ENCODE results near the gene SFRP5. TPM values are rescaled to one million over a fixed set of nuclear protein-coding genes. Genes with fewer than 3 reads are reported as not detected.

The SFRP5 gene
- total RNA-seq, 1 experiment from 2014 or later: 0.17 TPM

DNA sequence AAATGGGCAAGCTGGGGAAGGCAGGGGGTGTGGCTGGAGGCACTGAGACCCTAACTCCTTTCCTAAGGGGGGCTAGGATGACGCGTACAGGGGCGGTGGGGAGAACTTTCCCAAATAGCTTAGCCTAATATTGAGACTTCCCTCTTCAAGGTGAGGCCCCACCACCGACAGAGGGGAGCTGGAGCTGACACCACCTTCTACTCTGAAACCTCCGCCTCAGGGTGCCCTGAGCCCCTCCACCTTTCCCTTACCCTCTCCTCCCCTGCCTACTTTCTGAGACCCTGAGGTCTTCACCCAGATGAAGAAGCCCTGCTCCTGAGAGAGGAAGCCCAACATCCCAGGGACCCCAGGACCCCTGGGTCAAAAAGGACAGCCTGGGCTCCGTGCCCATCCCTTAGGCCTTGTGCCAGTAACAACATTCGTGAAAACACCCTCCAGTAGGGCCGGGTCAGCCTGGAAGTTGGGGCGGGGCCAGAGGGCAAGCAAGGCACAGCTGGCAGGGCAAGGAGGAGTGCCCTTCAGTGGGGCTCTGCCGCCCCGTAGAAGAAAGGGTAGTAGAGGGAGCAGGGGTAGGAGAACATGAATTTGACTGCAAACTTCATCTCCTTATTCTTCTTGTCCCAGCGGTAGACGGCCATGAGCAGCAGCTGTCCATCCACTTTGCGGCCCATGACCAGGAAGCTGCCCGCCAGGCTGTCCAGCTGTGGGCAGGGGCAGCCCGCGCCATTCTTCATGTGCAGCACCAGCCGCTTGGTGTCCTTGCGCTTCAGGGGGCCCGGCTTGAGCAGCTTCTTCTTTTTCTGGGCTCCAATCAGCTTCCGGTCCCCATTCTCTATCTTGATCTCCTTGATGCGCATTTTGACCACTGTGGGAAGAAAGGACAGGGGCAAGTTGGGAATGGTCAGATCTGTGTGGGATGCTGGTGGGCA, 4.5 kb downstream of the SFRP5 start:
- DNase-seq (ENCODE audit: low read depth): no peak

DNA sequence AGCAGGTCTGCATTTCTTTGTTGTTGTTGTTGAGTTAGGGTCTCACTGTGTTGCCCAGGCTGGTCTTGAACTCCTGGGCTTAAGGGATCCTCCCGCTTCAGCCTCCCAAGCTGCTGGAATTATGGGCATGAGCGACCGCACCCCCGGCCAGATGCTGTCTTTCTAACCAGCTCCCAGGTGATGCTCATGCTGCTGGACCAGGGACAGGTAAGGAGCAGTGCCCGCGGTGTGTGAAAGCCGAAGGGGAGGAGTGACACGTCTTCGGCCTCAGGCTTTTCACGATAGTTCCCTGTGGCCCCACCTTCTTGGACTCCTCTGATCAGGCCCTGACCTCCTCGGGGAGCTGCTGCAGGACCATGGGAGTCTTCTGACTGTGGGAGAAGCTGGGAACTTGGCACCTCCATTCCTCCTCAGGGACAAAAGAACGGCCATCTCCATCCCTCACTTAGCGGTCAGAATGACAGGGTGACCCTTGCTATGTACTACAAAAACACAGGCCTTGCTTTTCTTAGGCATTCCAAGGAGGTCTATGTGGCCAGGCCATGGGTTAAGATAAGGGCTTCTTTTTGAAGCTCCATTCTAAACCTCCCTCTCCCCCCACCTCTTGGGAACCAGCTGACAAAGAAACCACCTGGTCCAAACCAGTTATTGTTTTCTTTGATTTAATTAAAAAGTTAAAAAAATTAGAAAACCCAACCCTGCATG, 5.5 kb downstream of the SFRP5 start:
- DNase-seq (ENCODE audit: low read depth): no peak

DNA sequence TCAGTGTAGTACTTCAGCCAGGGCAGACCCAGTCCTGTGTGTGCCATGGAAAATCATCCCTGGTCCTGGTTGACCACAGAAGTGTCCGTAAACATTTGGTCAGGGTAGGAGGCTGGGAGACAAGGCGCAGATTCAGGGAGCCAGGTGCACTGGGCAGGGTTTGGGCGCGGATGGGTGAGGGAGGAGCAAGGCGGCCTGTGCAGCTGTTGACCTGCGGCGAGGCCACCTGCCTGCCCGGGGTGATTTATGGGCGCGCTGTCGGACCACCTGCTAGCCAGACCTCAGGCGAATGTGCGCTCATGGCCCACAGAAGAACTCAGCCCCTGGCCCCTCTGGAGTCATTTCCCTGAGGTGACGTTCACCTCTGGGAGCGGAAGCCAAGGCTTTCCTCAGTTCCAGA, 6.6 kb downstream of the SFRP5 start:
- DNase-seq (ENCODE audit: low read depth): peak; percentile 91

DNA sequence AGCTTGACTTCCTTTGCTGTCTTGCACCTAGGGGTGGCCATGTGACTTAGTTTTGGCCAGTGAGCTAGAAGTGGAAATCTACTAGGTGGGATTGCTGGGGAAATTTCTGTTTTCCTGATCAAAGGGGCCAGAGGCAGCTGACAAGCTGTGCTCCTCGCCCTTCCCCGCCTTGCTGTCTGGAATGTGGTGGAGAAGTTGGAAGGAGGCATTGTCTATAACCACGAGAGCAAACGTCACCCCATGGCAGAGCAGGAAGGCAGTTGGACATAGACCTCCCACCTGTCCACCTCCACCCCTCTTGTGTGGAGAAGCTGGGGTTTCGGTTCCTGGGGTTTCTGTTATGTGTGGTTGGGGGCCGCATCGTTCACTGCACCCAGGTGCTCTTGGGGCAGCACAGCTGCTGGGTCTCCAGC, 7.3 kb downstream of the SFRP5 start:
- peak; percentile 69 for DNase-seq (ENCODE audit: low read depth)

DNA sequence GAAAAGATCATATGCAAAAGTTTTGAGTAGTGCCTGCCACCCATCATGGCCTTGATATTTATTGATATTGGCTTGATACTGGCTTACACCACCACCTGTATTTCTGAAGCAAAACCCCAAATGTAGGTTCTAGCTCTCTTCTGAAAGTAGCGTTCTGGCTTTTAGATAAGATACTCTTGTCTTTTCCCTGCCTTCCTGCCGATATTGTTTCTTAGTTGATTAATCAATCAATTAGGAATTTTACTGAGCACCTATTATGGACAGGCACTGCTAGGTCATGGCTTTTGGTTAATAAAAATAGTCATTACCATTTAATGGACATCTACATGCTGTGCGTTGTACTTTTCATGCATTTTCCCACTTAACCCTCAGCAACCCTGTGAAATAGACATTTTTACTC, 7.9 kb downstream of the SFRP5 start:
- no peak for DNase-seq (ENCODE audit: low read depth)

DNA sequence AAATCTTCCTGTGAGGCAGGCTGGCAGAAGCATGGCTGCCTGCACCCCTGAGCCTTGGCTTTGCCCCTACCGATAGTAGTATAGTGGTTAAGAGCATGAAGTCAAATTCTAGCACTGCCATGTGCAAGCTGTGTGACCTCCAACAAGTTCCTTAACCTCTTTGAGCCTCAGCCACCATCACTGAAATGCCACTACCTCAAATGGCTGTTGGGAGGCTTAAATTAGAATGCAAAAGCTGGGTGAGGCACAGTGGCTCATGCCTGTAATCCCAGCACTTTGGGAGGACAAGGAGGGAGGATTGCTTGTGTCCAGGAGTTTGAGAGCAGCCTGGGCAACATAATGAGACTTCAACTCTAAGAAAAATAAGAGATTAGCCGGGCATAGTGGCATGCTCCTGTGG, 8.4 kb downstream of the SFRP5 start:
- DNase-seq (ENCODE audit: low read depth): peak; percentile 10

DNA sequence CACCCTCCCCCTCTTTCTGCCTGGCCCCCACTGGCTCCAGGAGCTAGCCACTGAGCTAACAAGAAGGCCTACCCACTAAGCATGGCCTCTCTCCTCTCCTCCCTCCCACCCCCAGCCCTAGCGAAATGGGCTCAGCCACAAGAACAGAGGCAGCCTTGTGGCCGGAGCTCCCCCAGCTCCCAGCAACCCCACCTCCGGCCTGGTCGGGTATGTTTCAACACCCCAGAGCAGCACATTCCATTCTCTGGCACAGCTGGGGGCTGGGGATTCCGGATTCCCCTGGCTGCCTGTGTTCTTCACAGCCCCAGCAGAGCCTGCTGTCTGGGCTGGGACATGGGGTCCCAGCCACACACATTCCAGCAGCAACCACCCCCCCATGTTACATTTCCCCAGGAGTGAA, 9.0 kb downstream of the SFRP5 start:
- DNase-seq (ENCODE audit: low read depth): peak; percentile 86

DNA sequence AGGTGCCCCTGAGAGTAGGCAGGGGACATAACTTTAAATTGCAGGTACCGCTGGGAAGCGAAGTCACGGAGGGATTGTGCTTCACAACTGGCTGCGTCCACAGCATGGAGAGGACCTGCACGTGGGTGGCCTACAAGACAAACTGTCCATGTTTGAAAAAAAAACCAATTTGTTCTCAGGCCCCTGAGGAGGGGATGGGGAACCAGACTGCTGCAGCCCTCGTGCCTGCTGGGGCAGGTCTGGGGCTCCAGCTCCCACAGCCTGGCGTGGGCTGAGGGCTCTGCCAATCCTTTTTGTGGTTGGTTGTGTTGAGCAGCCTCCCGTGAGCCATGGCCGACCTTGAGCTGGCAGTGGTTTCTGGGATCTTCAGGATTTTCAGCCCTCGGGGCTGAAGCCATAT, 9.7 kb downstream of the SFRP5 start:
- no peak for DNase-seq (ENCODE audit: low read depth)

DNA sequence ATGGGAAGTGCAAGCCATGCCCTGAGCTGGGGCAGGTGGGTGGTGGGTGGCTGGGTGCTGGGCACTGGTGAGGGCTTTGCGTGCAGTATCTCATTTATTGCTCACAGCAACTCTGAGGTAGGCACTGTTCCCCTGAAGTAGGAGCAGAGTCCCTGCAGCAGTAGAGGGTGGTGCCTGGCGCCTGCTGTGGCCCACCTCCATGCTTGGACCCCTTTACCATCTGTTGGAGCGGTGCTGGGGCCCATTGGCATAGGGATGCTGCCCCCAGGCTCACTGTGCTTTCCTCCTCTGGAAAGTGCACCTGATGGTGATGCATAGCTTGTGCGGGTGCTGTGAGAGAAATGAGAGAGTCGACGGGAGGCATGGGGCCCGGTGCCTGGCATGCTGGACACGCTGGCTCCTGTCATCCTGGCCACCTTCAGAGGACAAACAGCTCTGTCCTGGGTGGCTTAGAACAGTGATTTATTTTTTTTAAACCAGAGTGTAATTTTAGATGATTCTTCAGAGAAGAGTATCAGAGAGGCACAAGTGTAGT, 10.4 kb downstream of the SFRP5 start:
- no peak for DNase-seq (ENCODE audit: low read depth)

DNA sequence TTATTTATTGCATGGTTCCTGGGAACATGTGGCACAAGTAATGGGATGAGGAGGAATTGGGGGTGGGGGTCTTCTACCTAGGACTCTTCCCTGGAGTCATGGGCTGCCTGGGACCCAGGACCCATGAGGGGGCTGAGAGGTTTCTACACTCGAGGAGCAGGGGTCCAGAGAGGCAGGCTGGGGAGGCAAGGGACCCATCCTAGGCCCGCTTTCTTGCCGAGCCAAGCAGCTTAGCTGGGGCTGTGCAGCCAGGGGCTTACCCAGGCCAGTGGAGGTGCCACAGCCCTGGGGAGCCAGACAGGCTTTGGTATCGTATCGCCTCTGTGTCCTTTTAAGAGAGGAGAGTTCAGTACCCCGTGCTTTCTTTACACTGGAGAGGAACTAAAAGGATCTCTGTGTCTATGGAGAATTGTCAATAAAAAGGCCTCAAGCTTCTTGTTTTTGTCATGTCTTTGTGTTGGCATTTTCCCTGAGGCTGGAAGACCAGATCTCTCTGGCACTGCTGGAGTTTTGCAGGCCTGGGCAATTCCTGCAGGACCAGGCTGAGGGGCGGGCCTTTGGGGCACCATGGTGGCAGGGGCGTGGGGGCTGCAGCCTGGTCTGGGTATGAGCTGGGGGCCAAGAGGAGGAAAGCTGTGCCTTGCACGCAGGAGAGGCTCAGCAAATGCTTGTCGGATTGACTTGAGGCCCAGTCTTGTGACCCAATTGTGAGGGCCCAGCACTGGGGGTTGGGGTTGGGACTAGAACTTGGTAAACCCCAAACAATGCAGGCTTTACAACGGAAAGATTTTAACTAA, 11.1 kb downstream of the SFRP5 start:
- DNase-seq (ENCODE audit: low read depth): no peak

DNA sequence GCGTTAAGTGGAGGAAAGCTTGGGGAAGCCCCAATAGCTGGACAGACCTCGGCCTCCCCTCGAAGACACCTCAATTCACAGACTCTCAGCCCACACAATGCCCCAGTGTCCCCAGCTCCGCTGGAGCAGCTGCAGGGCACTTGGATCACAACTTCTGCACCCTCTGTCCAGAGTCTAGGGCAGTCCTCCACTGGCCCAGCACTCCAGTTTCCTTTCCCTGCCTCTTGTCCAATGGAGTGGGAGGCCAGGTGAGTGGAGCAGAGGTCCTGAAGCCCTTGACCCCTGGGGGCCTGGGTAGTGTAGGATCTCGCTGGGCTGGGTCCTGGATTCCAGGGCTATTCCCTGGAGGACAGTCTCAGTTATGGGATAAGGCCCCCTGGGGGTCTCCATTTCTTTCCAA, 11.9 kb downstream of the SFRP5 start:
- DNase-seq (ENCODE audit: low read depth): no peak

DNA sequence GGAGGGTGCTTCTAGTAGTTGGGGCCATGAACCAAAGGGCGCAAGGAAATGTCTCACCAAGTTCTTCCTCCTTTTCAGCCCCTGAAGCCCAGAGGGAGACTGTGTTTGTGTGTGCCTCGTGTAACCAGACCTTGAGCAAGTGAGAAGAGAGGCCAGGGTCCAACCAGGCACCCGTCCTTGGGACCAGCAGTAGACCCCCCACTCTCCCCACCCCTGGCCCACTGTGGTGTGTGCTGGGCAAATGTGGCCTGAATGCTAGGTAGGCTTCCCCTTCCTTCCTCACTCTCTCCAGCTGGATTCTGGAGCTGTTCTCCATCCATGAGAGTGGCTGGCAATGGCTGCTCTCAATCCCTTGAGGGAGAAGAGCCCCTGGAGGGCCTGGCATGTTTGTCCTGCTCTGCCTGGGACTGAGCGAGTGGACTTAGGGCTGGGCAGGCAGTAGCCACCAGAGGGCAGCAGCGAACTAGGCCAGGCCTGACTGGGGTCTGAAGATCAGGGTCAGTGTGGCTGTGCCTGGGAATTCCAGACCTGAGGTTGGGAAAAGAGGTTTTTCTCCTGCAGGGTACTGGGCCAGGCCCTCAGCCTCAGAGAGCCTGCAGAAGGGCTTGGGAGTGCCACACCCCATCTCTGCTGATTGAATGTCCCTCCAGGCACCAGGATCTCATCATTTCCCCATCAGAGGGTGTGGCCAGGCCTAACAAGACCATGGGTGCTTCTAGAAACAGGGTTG, 12.5 kb downstream of the SFRP5 start:
- peak; percentile 58 for DNase-seq (ENCODE audit: low read depth)

DNA sequence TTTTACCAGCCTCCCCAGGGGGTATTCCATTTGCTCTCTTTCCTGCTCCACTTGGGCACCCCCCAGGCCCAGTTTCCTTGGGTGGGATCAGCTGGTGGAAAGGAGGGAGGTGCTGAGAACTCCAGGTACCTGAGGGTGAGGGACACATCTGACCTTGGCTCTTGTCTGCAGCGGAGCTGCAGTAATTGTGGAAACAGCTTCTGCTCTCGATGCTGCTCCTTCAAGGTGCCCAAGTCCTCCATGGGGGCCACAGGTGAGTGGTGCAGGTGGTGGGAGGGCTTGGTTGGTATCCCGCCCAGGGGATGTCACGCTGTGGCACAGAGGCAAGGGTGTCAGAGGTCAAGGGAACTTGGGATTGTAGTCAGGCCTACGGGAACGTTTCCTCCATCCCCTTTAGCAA, 14.3 kb downstream of the SFRP5 start:
- DNase-seq (ENCODE audit: low read depth): no peak

DNA sequence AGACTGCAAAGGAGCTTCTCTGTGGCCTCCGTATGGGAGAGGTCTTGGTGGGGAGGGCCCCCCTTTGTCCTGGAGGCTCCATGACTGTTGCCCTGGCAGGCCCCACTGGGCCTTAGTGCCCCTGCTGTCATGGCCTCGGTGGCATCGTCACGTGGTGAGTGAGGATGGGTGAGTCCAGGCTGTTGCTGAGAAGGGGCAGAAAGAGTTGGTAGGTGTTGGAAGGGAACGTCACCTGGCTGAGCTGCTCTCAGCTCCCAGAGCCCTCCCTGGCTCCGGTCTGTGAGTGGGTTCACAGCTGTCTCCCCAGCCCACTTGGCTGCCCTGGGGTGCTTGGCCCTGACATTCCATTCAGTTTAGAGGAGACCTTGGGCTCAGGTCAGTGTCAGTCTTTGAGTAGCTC, 16.1 kb downstream of the SFRP5 start:
- no peak for DNase-seq (ENCODE audit: low read depth)

DNA sequence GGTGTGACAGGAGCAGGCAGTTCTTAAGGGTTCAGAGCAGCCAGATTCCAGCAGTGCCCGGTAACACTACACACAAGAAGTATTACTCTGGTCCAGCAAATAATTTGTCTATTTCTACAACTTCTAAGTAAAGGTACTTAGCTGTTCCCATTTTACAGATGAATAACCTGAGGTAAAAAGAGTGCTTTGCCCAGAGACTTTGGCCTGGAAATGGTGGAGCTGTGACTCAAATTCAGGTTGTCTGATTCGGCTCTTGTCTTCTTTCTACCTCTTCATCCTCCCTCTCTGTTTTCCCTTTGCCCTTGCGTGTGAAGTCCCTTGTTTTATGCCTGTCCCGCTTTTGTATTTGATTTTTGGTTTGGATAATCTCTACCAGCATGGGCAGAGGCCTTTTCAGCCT, 17.1 kb downstream of the SFRP5 start:
- no peak for DNase-seq (ENCODE audit: low read depth)

DNA sequence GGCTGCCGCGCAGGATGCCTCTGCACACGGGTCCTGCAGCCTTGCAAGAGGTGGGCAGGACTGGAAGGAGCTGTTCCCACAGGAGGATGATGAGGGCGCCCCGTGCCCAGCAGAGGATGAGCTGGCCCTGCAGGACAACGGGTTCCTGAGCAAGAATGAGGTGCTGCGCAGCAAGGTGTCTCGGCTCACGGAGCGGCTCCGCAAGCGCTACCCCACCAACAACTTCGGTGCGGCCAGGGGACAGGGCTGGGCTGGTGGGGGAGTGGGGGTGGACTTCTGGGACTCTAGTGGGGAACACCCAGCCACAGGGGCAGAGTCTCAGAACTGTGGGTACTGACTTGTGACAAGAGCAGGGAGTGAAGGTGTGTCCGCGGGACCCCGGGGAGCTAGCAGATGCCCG, 18.8 kb downstream of the SFRP5 start:
- DNase-seq (ENCODE audit: low read depth): no peak

DNA sequence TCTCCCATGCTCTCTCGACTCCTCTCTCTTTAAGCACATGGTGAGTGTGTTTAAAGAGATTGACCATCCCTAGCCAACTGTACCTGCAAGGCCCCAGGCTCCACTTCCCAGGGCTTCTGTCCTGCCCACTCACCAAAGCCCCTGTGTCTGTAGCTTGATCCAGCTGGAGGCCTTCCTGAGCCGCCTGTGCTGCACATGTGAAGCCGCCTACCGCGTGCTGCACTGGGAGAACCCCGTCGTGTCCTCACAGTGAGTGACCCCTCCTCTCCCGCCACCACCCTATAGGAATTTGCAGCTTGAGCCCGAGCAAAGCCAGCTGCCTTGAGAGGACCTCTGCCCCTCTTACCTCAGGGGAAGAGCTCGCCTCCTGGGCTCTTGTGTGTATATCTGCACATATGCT, 23.7 kb downstream of the SFRP5 start:
- no peak for DNase-seq (ENCODE audit: low read depth)

DNA sequence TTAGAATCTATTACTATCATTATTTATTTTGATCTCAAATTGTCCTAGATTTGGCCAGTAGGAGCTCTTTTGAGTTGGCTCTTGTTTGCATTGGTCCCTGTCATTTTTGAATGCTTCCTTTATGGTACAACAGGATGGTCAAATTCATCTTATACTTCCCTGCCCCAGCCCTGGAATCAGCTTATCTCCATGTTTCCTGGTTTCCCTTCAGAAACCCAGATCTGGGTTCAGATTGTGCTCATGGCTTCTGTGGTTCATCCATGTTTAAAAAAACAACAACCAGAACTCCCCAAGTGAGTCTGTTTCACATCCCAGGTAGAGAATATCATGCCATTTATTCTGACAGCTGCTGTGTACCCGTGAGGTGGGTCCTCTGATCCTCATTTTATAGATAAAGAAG, 24.2 kb downstream of the SFRP5 start:
- no peak for DNase-seq (ENCODE audit: low read depth)

DNA sequence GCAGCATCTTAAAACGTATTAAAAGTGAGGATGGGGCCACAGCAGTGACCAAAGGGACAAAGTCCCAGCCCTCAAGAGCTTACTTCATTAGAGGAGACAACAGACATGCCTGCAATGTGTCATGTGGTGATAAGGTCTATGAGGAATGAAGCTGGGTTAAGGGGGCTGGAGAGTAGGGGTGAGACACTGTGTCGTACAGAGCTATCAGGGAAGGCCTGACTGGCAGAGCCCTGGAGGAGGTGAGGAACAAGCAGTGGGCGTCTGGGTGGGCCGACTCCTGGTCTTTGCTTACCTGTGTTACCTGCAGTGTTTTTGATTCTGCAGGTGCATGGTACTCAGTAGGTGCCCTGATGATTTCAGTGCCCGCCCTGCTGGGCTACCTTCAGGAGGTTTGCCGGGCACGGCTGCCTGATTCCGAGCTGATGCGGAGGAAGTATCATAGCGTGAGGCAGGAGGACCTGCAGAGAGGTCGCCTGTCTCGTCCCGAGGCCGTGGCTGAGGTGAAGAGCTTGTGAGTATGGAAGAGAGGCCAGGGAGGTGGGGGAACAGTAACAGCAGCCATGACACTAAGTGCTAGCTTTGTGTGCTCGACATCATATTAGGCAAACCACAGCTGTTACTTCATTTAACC, 27.3 kb downstream of the SFRP5 start:
- no peak for DNase-seq (ENCODE audit: low read depth)

DNA sequence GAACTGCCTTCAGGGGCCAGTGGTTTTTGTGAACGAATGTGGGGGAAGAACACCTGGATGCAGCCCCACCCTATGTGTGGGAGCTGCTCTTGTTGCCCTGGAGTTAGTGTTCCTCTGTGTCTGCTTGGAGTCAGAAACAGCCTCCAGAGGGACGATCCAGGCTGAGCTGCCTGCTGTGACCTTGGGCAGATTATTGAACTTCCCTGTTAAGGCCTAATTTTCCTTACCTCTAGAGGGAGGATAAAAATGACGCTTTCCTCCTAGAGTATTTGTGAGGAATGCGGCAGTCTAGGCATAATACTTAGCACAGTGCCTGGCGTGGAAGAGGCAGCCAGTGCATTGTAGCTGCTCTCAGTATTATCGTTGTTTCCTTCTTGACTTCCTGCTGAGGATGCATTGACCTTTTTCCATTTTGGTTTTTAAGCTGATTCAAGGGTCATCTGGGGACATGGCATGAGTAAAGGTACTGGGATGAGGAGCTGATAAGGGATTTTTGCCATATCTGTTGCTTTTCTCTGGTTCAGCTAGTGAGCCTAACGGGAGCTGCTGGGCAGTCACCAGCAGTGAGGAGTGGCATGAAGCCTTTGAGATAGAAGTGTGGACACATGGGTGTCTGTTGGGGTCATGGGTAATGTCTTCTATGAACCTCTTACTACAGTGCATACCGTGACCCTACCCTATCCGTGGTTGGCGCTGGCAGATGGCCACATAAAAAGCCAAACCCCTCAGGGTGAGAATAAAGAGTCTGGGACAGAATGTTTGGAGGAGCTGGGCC, 28.4 kb downstream of the SFRP5 start:
- DNase-seq (ENCODE audit: low read depth): no peak

All from LHCN-M2 (cell line).